GM12873 (cell line): ENCODE measurements around the gene CDHR1.

Source experiments
- CTCF ChIP-seq: IDR thresholded peaks from 2 replicates; pipeline ENCODE4 v1.5.1; 2012; ENCODE audit warnings: low read depth, mild to moderate bottlenecking, moderate library complexity, low read length, control low read depth; ENCODE audit not compliant: insufficient read depth; ENCODE audit errors: missing control alignments

CDHR1 gene

DNA sequence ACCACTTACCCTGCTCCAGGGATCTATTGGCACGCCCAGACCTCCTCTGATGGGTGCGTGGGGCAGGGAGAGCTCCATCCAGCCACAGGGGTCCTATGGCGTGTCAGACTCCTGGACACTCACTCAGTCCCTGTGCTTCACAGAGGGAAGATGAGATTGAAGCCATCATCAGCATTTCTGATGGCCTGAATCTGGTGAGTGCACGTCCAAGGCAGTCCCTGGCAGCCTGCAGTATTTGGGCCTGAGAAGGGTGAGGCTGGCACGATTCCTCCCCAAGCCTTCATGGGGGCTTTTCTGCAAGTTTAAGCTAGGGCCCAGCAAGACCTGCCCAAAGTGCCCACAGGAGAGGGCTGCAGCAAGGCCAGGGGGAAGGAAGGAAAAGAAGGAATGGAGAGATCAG, 3.3 kb downstream of the CDHR1 start:
- no peak for TF ChIP-seq CTCF

DNA sequence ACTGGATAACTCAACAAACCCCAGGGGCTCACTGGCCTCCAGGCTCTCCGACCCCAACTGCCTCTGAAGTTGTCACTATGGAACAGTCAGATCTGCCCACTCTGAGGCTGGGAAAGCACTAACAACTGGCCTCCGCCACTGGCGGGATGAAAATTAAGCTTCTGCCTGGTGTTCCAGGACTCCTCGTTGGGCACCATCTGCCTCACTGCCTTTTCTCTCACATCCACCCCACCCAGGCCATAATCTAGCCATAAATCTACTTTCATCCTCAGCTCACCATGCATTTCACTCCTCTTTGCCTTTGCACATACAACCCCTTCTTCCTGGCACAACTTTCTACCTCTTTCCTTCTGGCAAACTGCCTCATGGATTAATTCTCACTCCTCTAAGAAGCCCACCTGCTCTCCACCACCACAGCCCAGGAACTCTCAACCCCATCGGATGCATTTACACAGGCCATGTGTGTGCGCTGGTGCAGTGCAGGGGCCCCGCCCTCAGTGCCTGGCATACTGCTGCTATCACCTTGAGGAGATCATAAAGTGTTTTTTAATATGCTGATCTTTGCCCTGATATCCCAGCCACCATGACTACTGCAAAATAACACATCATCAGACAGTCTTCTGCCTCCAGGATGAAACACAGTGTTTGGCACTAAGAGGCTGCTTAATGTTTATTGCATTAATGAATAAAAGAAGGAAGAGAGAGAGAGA, 4.0 kb downstream of the CDHR1 start:
- TF ChIP-seq CTCF: no peak

GRCh38 chr10:84200537-84201243, 6.4 kb downstream of the CDHR1 start:
- no peak for TF ChIP-seq CTCF

GRCh38 chr10:84201244-84201606, 6.9 kb downstream of the CDHR1 start:
- no peak for TF ChIP-seq CTCF

DNA sequence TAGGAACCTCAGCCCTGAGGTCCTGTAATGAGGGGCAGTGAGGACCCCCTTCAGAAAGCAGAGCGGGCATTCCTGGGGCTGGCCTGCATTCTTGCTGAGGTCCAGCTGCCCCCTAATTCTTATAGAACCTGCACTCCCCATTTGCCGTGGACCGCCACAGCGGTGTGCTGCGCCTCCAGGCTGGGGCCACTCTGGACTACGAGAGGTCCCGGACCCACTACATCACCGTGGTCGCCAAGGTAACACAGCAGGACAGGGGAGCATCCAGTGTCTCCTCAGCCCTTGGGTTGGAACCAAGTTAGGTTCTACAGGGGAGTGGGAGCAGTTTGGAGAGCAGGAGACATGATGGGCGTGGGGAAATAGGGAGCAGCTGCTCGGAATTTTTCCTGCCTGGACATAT, 7.3 kb downstream of the CDHR1 start:
- TF ChIP-seq CTCF: no peak

GRCh38 chr10:84202349-84202748, 8.0 kb downstream of the CDHR1 start:
- TF ChIP-seq CTCF: no peak

- TF ChIP-seq CTCF: peak; percentile 82
These were observed 9.8 kb downstream of the CDHR1 start for GRCh38 chr10:84204122-84204521.
